DMS79 (cell line): ENCODE results near the gene ACOX3.

Experiments
- DNase-seq: peaks from one replicate; lab custom pipeline; 2025; lab: John Stamatoyannopoulos, UW

The ACOX3 gene

GRCh38 chr4:8467016-8467415, 26.5 kb upstream of the ACOX3 start:
- no peak for DNase-seq

- no peak for DNase-seq
These were observed 25.4 kb upstream of the ACOX3 start for GRCh38 chr4:8465615-8466611.

- DNase-seq = no peak
These were observed 23.9 kb upstream of the ACOX3 start for GRCh38 chr4:8464381-8464780.

GRCh38 chr4:8463811-8464210, 23.3 kb upstream of the ACOX3 start:
- DNase-seq = no peak

GRCh38 chr4:8461616-8462015, 21.1 kb upstream of the ACOX3 start:
- no peak for DNase-seq

GRCh38 chr4:8461086-8461485, 20.6 kb upstream of the ACOX3 start:
- DNase-seq = no peak

- no peak for DNase-seq
These were observed 19.4 kb upstream of the ACOX3 start for GRCh38 chr4:8459867-8460445.

GRCh38 chr4:8457646-8458252, 17.2 kb upstream of the ACOX3 start:
- peak; percentile 67 for DNase-seq

- no peak for DNase-seq
These were observed 13.4 kb upstream of the ACOX3 start for GRCh38 chr4:8453957-8454356.

- DNase-seq = no peak
These were observed 11.1 kb upstream of the ACOX3 start for GRCh38 chr4:8451440-8452182.

- no peak for DNase-seq
These were observed 5.6 kb upstream of the ACOX3 start for GRCh38 chr4:8446122-8446521.

- no peak for DNase-seq
These were observed 3.3 kb upstream of the ACOX3 start for GRCh38 chr4:8443801-8444200.

- DNase-seq = no peak
These were observed 2.3 kb upstream of the ACOX3 start for GRCh38 chr4:8442596-8443358.

GRCh38 chr4:8441499-8442091, 1.1 kb upstream of the ACOX3 start:
- DNase-seq = no peak

- no peak for DNase-seq
These were observed 520 bp downstream of the ACOX3 start for GRCh38 chr4:8439914-8440491.

- peak; percentile 45 for DNase-seq
These were observed 1.4 kb downstream of the ACOX3 start for GRCh38 chr4:8439168-8439567.

GRCh38 chr4:8438743-8439142, 1.8 kb downstream of the ACOX3 start:
- peak; percentile 45 for DNase-seq

GRCh38 chr4:8437281-8437680, 3.2 kb downstream of the ACOX3 start:
- no peak for DNase-seq

- DNase-seq = peak; percentile 33
These were observed 4.8 kb downstream of the ACOX3 start for GRCh38 chr4:8435656-8436121.

- DNase-seq = no peak
These were observed 6.1 kb downstream of the ACOX3 start for GRCh38 chr4:8434251-8435073.
